HG03066 (cell line): ENCODE results near the gene C17orf67.

Source experiments
- ATAC-seq: cut with Tn5 transposase; IDR thresholded peaks from one replicate; pipeline ENCODE4 v1.9.1; 2021; ENCODE audit warnings: low read depth; ENCODE audit not compliant: unreplicated experiment

The C17orf67 gene

GRCh38 chr17:56833809-56834379 is at the start of gene C17orf67, which contains the start of gene DGKE:
TSS of gene C17orf67 (minus strand) at chr17:56833920. CDS start at chr17:56815810, 18,110 bp downstream.
TSS of gene DGKE (plus strand) at chr17:56834151. CDS start at chr17:56834796, 645 bp downstream.
- ATAC-seq, result peak; percentile 68

- ATAC-seq, result no peak
These were observed 48.1 kb upstream of the C17orf67 start for GRCh38 chr17:56881685-56882295.

GRCh38 chr17:56880571-56880970 is 46.9 kb upstream of the C17orf67 start:
- no peak for ATAC-seq

GRCh38 chr17:56880133-56880532 is 46.4 kb upstream of the C17orf67 start:
- ATAC-seq, result no peak

GRCh38 chr17:56879280-56879679 is 45.6 kb upstream of the C17orf67 start:
- ATAC-seq, result no peak

- no peak for ATAC-seq
These were observed 43.1 kb upstream of the C17orf67 start for GRCh38 chr17:56876766-56877179.

- no peak for ATAC-seq
These were observed 36.4 kb upstream of the C17orf67 start for GRCh38 chr17:56870081-56870651.

- no peak for ATAC-seq
These were observed 35.0 kb upstream of the C17orf67 start for GRCh38 chr17:56868716-56869115.

GRCh38 chr17:56867948-56868376 is 34.2 kb upstream of the C17orf67 start:
- ATAC-seq, result no peak

- no peak for ATAC-seq
These were observed 32.8 kb upstream of the C17orf67 start for GRCh38 chr17:56866496-56866895.

- no peak for ATAC-seq
These were observed 32.4 kb upstream of the C17orf67 start for GRCh38 chr17:56866076-56866475.

GRCh38 chr17:56863974-56864373 is 30.3 kb upstream of the C17orf67 start:
- ATAC-seq, result no peak

- ATAC-seq, result no peak
These were observed 28.2 kb upstream of the C17orf67 start for GRCh38 chr17:56861899-56862298.

- no peak for ATAC-seq
These were observed 17.3 kb upstream of the C17orf67 start for GRCh38 chr17:56851008-56851407.

GRCh38 chr17:56850591-56850990 is 16.9 kb upstream of the C17orf67 start:
- ATAC-seq, result no peak

GRCh38 chr17:56849131-56849530 is 15.4 kb upstream of the C17orf67 start:
- ATAC-seq, result no peak

- no peak for ATAC-seq
These were observed 13.4 kb upstream of the C17orf67 start for GRCh38 chr17:56847106-56847505.

GRCh38 chr17:56845934-56846333 is 12.2 kb upstream of the C17orf67 start:
- no peak for ATAC-seq

- no peak for ATAC-seq
These were observed 8.9 kb upstream of the C17orf67 start for GRCh38 chr17:56842577-56842976.

GRCh38 chr17:56838687-56839086 is 5.0 kb upstream of the C17orf67 start:
- ATAC-seq, result no peak

- ATAC-seq, result no peak
These were observed 1.5 kb upstream of the C17orf67 start for GRCh38 chr17:56835264-56835585.
